NCI-H2107 (cell line): Measurements from ENCODE around the gene PPY.
"Not testable (repeated sequence)": the region's sequence is repeated elsewhere in the genome, so short reads cannot be mapped to it uniquely, and the experiment has no call there.

Experiments
- DNase-seq: peaks from one replicate; lab custom pipeline; 2025; lab: John Stamatoyannopoulos, UW

PPY gene

DNA sequence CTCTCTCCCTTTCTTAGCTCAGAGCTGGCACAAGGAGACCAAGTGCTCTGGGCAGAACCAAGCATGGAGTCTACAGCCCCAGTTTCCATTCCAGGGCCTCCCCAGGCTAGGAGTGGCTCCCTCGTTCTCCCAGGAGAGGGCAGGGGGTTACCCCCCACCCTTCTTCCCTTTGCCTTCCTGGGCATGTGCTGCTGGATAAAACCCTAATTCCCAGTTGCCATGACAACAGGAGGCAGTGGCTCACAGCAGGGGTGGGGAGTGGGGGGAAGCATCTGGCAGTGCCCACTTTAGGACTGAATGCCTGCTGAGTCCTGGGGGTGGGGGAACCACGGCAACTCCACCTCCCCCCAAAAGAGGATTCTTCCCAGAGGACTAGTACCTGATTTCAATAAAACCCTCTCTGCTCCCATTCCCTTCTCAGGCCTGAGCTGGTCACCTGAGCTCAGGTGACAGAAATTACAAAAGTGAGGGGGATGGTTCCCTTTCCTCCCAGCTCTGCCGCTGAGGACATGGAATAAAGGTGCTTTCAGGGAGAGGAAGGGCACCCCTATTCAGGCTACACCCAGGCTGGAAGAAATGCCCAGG, 36.8 kb downstream of the PPY start:
- DNase-seq, result no peak

DNA sequence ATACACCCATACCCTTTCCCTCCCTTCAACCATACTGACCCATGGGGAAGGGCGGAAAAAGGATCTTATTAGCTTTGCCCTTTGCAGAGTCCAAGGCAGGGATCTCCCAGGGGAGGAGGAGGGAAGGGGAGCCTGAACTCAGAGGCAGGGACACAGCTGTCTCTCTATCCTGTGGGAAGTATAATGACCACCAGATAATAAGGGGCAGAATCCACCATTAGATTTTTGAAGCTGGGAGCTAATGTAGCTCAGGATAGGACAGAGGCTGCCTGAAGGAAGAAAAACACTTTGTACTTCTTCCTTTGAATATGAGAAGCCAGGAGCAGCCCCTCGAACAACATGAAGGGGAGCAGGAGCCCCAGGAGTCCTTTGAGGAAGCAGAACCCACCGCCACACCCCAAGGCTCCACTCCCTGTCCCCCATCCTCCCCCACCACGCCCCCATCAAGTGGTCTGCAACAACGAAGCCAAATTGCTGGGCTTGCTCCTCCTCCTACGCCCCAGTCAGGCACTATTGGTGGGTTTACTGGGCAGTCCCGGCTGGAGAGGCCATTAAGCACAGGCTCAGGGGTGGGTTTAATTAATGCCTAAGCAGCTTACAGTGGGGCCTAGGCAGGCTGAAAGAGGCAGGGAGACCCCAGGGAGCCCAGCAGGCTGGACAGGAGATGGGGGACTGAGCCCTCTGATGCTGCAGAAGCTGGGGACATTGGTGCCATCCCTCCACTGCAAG, 40.3 kb downstream of the PPY start:
- DNase-seq, result no peak

DNA sequence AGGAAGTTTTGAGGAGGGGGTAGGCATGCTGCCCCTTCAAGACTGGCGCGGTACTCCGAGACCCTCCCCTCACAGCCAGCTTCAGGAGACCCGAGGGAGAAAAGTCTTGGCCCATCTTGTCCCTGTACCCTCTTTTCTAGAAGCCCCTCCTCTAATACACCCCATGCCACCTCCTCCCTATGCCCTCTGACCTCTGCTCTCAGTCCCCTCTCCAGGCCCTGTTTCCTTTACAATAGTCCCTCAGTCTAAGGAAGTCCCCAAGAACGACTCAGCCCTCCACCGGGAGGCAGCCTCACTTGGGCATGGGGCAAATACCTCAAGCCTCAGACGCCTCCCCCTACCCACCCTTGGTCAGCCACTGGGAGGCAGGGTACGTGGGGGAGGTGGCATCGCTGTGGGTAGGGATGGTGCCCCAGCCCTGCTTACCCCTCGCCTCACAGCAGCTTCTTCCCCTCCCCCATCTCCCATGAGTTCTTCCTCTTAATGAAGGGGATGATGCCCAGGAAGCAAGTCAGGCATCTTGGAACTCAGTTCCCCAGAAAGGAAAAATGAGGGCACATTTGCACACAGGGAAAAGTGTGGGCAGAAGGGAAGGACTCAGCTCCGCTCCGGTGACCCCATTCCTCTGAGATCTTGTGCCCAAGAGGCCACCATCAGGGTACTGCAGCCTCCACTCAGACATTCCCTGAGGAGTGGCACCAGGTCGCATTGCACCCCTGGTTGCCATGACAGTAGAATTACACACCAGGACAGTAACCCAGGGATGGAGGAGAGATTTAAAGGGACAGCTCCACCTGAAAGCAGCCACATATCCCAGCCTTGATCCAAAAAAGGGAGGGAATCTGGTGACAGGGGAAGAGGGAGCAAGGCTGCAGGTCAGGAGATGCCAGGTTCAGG, 41.2 kb downstream of the PPY start:
- DNase-seq, result no peak

DNA sequence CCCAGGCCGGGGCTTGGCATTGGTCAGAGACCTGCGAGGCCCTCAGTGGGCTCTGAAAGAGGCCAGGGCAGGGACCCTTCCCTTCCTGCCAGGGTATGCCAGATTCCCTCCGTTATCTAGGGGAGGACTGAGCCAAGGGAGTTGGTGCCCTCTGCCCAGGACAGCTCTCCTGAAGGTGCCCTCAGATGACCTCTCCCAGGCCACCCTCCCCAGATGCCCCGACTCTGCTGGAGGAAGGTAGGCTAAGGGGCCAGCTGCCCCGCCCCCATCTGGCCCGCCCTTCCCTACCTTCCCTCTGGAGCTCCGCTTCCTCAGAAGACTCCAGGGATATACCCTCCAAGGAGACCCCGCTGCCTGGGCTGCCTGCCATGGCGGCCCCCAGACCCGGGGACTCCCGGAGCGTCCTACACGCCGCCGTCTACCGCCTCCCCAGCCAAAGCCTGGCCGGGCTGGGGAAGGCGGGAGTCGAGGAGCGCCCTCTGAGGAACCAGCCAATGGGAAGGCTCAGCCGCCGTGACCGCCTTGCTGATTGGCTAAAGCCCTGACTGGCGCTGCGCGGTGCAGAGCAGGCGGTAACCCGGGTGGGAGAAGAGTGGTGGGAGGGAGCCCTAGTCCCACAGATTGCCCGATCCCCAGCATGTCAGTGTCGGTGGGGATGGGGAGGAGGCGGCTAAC, 42.0 kb downstream of the PPY start:
- DNase-seq, result peak; percentile 63

DNA sequence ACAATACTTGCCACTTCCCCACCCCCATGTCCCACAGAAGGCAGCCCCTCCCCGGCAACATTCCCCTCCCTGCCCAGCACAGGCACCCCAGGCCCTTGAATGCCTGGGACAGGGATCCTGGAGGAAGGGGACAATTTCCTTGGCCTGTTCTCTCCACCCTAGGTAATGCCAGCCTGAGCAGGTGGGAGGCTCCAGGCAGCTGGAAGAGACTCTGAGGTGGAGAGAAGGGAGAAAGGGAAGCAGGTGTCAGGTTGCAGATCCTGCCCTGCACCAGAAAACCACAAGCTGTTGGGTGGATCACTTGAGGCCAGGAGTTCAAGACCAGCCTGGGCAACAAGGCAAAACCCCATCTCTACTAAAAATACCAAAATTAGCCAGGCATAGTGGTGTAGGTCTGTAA, 43.8 kb downstream of the PPY start:
- DNase-seq, result no peak

DNA sequence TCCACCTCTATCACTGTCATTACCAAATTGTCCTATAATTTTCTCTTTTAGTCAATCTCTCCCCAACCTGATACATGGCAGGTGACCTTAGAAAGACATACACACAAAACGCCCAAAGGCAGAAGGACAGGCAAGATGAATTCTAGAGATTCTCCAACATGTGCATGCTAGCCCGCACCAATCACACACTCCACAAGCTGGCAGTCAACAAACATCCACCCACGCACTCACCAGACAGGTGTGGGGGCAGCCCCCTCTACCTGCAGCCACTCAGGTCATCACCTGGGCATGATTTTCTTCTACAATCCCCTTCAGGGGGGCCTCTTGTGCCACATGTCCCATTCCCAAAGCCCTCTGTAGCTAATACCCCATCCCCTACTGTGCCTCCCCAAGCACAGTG, 44.4 kb downstream of the PPY start:
- DNase-seq, result no peak

DNA sequence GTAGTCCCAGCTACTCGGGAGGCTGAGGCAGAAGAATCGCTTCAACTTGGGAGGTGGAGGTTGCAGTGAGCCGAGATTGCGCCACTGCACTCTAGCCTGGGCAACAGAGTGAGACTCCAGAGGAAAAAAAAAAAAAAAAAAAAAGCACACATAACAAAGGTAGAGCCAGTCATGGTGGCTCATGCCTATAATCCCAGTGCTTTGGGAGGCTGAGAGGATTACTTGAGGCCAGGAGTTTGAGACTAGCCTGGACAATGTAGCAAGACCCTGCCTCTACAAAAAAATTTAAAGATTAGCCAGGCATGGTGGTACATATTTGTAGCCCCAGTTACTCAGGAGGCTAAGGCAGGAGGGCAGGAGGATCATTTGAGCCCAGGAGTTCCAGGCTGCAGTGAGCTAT, 47.8 kb downstream of the PPY start:
- not testable (repeated sequence) for DNase-seq

DNA sequence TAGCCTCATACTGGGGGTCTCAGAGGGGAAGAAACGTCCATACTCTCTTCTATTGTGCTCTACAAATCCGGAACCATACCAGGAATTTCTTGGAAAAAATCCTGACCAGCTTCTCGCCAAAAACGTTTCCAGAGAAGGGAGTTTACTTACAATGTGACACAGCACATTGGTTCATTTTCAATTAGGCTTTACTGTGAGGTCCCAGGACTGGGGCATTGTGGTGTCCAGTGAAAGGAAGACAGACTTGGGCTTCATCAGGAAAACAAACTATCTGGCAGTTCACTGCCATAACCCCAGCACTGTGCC, 49.7 kb downstream of the PPY start:
- DNase-seq, result no peak

DNA sequence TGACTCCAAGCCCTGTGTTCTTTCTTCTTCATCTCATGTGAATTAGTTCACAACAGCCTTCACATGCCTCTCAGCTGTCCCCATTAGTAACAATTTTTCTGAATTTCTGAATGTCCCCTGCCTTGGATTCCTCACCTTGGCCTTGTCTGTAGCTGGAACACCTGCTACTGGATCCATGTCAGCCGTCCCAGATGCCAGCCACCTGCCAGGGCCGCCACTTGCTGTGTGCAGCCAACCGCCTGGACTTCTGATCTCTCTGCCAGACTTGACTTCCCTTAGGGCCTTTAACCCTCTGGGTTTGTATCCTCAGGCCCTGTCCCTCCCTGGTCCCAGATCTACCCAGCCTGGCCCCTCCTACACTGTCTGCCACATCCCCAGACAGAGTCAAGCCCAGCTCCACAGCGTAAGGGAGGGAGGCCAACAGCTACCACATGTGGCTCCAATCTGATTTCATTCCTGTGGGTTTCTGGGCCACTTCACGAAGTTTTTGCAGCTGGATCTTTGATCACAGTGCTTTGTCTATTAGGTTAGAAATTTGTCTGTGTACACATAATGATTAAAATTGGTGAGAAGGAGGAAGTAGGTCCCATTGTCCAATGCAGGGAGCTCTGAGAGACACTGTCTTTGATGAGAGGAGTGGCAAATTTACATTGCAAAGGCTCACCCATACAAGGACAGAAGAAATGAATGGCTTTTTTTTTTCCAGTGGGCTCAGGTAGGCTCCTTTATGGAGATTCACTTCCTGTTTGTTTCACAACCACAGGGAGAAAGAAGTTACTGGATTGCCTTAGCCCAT, 50.2 kb downstream of the PPY start:
- no peak for DNase-seq
